Embryonic facial prominence (tissue), 1 donor: Measurements from ENCODE around the gene TTC9C.
A peak's percentile ranks its signal among the peaks of the same experiment; 100 is the strongest.
"Not testable (repeated sequence)": the region's sequence is repeated elsewhere in the genome, so short reads cannot be mapped to it uniquely, and the experiment has no call there.

Source experiments
- DNase-seq: peaks from one replicate; pipeline ENCODE4 v3.0.0-alpha.2; 2016; ENCODE audit errors: extremely low spot score

The TTC9C gene

DNA sequence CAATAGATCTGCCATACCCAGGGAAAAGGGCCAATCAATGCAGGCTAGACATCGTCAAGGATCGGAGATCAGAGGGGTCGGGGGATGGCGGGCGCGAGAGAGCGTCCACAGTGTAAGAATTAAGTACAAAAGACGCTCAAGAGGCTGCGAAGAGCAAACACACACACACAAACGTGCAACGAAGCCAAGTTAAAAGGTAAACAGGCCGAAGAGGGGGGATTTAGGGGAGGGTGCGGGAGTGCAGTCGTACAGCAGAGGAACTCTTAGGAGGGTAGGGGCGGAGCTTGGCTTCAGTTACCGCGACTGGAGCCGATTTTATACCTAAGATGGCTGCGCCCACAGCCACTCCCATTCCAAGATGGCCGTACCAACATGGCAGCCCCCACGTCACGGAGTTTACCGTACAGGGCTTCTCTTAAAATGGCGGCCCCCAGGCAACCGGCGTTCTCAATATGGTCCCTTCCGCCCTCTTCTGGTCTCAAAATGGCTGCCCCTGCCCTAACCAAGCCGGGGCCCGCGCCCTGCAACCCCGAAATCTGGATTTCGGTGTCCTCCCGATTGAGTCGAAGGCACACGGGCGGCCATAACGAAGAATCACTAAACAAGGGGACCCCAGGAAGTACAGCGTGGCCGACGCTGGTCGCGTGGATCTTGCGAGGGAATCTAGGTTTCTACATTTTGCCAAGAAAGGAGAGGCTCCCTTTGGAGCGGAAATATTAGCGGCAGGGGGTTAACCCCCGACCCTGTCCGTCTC is 18.9 kb upstream of the TTC9C start:
- peak; percentile 98 for DNase-seq

DNA sequence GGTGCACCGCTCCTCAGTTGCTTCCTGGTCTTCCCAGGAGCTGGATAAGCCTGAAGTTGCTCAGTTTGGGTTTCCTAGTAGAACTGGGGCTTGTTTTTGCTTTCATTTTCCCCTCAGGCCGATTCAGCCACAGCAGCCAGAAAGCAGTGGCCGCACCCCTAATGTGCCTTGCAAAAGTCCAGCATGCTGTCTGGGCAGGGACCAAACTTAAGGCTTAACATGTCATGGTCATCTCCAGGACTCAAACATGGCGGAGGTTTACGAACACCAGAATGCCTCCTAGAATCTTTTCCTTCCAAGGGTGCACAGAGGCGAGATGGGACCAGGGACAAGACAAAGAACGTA is 18.3 kb upstream of the TTC9C start:
- DNase-seq, result no peak

DNA sequence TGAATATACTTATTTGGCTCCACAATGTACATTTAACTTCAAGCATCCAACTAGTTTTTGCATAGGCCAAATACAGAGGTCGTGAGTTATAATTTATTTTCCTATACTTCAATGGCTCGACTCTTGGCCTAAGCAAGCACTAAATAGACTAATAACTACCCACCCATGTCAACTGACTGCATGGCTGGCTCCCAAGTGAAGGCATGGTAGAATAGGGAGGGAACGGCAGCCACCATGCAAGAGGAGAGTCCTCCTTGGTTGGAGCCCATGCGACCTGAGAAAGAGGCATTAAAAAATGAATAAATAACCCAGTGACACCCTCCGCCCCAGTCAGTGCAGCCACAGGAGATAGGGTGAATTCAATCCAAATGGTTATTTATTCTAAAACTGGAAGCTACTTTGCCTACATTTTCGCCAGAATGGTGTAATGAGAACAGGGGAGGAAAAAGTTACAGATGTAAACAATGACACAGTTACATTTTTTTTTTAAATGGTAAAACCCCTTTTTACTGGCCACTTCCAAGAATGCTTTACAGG is 15.9 kb upstream of the TTC9C start:
- DNase-seq, result no peak

DNA sequence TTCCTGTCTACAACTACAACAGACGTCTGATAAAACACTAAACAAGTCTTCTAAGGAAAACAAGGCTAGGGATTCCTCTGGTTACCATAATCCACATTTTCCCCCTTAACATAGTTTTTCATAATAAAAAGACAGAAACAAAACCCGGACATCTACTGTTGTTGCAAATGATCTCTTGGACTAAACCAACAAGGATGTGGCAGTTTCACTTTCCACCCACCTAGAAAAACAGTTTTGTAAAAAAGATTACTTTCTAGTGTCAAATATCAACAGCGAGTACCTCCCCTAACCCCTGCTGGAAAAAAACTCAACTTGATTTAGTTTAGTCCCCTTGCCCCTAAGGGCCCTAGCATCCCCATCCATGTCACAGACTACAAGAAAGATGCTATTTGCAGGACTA is 15.4 kb upstream of the TTC9C start:
- DNase-seq, result no peak

DNA sequence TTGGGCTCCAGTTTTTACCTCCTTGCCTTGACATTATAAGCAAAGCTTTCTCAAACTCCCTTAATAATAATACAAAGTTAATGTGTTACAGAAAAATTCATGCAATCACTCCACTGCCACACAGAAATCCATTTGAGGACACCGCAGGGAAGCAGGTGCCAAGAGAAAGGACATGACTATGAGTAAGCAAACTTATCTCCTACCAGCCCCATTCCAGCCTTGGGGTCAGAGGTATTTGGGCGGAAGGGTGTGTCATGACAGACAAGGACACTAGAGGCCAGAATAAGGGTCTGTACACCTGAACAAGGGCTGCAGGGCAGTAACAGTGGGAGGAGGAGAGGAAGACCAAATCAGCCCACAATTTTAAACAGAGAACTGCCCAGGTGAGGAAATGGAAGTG is 14.9 kb upstream of the TTC9C start:
- DNase-seq, result no peak

DNA sequence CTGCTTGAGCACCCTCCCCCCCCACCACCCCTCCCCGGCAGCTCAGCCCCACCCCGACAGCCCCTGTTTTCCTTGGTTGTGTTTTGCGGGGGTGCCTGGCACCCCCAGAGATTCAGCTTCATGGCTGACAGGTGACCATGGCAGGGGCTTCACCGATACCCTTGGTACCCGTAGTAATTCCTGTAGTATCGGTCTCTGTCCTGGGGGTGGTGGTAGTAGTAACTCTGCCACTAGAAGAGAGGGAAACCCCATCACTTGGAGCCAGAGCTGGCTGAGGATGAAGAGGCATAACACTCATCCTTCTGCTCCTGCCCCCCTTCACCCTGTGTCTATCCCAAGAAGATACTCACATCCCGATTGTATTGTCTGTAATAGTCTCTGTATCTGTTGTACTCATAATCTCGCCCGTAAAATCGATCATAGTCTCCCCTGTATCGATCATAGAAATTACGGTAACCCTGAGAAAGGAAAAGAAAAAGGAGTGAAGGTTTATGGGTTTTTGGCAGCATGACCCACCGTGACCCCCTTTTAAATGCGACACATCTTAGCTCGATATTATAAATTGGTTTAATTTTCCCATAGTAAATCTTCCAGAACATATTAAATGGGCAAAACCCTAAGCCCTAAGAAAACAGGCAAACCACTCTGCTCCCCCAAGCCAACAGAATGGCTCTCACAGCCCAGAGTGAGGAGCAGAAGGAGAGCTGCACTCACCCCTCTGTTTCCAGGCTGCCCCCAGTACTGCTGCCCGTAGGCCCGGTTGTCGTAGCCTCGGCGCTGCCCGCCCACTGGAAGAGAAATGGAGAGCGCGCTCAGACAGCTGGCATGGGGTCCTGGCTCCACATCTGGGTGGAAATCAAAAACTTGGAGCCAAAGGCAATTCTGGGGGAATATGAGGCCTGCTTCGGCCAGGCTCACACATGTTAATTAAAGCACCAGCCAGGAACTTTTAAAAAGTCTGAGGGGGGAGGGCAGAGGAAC is 12.8 kb upstream of the TTC9C start:
- no peak for DNase-seq

DNA sequence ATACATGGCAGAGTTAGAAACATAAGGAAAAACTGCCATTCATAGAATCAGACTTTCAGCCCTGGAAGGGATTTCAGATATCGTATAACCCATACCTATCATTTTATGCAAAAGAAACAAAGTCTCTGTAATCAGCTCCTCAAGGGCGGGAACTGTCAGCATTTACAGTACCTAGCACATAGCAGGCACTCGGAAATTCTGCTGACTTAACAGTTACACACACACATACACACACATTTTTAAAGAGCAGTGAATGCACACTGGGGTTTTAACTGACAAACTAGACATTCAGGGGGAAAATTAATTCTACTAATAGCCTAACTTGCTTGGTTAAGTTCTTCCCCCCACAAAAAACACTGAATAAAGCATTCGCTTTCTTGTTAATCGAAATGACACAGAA is 12.1 kb upstream of the TTC9C start:
- DNase-seq, result no peak

DNA sequence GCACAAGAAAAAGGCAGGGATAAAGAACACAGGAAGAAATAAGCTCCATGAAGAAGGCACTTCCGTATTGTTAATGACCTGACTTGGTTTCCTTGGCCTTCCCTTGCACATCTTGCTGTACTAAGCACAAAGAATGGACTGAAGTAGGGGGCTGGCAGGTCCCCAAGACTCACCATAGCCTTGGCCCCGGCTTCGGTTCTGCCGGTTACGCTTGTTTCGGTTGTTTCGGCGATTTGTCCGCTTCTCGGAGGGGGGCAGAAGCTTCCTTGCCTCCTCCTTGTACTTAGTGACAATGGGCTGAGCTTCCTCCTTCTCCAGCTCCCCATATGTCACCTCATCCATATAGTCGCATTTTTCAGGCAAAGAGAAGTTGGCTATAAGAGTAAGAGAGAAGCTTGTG is 11.5 kb upstream of the TTC9C start:
- DNase-seq, result no peak

DNA sequence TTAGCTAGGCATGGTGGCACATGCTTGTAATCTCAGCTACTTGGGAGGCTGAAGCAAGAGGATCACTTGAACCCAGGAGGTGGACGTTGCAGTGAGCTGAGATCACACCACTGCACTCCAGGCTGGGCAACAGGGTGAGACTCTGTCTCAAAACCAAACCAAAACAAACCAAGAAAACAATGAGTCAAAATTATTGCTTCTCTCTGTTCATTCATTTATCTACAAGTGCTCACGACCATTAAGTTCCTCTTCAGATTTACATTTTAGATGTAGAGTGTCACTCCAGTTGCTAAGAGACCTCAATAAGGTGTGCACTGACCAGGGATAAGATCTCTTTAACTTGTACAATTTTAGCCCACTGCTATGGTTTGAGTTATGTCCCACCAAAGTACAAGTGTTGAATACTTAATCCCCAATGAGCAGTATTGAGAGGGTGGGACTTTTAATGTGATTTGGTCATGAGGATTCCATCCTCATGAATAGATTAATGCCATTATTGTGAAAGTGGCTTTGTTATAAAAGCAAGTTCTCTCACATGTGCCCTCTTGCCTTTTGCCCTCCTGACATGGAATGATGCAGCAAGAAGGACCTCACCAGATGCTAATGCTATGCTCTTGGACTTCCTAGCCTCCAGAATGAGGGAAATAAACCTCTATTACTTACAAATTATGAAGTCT is 8.8 kb upstream of the TTC9C start:
- DNase-seq, result no peak

DNA sequence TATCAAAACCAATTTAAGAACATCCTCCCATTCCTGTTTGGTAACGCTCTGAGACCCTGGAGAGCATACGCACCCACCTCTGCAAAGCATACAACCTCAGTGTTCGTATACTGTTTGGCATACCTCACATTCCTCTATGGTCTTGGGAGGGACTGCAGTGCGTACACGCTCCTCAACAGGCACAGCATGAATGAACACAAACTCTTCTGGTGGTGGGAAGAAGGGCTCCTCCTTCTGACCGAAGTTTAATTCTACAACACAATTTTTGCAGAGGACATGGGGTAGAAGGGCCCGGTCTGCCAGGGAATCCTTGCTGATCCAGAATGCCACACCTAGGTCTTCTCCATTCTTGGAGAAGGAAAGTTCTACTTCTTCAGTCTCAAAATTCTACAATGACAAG is 6.3 kb upstream of the TTC9C start:
- no peak for DNase-seq

DNA sequence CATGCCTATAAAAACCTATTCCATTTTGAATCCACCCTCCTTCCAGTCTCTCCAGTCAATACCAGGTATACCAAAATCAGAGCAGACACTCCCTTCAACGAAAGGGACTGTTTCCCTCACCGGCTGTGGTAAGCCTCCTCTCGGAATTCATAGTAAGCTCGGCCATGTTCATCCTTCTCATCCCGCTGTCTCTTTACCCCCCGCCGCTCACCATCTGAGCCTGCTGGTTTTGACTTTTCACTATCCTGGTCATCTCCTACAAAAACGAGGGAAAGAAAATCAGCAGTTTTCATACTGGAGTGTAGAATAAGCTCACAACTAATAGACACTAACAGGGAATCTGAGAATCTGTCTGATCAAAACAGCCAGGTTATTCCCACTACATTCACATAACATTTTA is 4.1 kb upstream of the TTC9C start:
- DNase-seq, result no peak

DNA sequence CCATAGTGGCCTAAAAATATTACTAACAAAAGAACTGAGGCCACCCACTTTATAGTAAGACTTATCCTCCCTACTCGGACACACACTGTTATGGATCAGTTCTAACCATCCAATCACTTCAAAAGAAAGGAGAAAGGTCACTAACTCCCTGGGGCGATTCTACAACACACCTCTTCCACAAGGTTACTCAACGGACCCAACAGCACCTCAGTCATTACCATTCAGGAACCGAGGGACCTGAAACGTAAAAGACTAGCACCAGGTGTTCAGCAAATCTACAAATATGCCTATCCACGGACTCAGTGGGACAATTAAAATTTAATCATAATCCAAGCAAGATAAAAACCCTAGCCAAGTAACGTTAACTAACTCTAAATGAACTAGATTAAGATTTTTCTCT is 2.6 kb upstream of the TTC9C start:
- no peak for DNase-seq

DNA sequence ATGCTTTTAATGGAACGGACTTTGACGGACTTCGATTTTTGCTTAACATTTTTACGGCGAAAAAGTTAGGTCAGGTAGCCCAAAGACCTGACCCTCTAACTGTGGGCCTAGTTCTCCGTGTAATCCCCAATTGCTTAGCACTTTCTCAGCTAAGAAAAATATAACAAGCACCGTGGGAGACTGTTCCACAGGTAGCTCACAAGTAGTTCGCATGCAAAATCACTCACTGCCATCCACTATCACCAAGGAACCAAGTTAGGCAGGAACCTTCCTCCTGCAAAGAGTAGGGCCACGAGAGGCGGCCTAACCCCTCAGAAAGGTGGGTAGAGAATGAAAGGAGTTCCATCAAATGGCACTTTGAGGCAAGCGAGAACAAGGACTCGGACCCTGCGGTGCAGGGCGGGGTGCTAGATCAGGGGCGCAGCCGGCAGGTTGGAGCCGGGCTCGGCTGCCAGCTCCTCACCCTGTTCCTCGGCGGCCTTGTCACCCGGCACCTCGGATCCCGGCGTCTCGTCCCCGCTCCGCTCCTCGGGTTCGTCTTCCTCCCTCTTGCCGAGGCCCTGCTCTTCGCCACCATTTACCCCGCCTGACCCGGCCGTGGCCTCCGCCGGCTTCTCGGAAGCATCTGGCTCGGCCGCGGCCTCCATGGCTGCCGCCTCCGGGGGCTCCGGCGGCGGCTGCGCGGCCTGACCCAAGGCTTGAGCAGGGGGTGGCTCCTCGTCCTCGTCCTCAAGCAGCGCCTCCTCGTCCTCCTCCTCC is 2.0 kb upstream of the TTC9C start:
- DNase-seq, result no peak

DNA sequence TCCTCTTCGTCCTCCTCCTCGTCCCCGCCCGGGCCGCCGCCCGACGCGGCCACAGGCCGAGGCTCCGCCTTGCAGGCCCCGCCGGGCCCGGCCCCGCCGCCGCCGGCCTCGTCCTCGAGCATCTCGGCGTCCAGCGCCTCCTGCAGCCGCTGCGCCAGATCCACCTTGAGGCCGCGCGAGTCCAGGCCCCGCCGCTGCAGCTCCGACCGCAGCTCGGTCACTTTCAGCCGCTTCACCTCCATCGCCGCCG is 1.4 kb upstream of the TTC9C start:
- DNase-seq, result no peak

DNA sequence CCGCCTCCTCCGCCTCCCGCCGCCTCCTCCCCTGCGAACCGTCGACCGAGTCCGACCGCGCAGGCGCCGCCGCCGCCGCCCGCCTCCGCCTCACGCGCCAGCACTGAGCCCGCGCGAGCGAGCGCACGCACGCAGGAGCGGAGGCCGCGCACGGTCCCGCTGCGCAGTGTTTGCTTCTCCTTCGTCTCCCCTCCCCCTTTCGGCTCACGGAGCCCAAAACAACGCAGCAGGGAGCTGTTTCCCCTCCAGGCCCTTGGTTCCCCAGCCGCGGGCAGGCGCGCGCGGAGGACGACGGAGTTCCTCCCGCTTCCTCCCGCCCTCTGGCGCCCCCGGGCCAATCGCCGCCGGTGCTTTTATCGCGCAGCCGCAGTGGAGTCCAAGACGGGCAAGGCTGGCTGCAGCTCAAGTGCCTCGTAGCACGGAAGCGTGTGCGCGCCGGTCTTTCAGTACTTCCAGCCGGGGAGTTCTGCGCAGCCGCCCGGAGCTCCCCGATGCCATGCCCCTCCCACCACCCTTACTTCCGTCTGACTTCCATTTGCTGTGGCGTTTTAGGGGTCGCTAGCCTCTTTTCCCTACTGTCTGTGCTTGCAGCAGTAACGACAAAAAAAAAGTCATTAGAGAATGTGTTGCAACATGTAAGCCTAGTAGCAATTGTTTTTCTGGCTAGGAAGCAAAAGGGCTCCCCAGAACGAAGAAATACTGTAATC is 968 bp upstream of the TTC9C start, which contains the start of gene HNRNPUL2:
HNRNPUL2 (minus strand) TSS at position 293 of the 707 bp plus-strand sequence. CDS start 301 bp downstream, outside the sequence.
- DNase-seq, result peak; percentile 99

DNA sequence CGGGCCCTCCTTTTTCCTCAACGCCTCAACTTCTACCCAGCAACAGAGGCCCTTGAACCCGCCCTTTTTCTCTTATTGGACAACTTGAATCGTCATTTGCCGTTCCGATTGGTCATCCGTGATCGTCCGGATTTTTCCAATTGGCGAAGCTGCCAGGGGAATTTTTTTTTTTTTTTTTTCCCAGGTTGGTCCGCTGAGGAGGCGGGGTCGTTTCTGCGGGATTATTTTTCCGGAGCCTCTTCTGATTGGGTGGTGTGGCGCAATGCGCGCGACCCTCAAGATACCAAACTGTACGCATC is 465 bp upstream of the TTC9C start:
- DNase-seq, result peak; percentile 95

DNA sequence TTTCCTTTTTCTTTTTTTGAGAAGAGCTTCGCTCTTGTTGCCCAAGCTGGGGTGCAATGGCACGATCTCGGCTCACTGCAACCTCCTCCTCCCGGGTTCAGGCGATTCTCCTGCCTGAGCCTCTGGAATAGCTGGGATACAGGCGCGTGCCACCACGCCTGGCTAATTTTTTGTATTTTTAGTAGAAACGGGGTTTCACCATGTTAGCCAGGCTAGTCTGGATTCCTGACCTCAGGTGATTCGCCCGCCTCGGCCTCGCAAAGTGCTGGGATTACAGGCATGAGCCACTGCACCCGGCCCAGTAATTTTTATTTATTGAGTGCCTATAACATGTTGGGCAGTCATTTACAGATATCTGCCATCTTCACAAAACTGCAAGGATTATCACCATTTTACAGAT is 1.8 kb downstream of the TTC9C start:
- DNase-seq, result not testable (repeated sequence)

DNA sequence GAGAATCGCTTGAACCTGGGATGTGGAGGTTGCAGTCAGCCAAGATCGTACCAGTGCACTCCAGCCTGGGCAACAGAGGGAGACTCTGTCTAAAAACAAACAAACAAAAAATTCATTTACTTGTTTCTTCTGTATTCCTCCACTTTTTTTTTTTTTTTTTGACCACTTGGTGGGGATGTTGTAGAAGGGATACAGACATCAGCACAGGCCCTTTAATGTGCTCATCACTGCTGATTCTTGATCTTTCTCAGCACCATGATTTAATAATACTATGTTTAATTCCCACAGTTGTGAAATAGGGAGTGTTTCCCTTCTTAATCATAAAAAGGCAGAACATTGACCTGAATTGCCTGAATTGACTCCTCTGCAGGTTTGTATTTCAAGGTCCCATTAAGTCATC is 4.5 kb downstream of the TTC9C start:
- DNase-seq, result no peak

DNA sequence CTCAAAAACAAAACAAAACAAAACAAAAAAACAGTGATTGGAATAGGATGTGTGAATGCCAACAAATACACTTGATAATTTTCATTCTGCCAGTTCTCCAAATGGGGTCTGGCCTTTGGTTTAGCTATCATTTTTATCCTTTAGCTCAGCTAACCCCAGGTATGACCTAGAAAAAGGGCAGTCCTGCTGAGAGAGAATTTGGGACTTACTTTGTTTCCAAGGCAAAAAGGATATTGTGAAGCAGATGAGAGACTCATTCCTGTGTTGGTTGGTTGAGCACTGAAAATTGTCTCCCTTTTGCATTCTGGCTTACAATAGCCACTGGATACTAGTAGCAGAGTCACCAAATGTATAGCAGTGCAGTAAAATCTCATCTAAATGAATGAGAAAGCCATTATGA is 8.9 kb downstream of the TTC9C start:
- DNase-seq, result no peak

DNA sequence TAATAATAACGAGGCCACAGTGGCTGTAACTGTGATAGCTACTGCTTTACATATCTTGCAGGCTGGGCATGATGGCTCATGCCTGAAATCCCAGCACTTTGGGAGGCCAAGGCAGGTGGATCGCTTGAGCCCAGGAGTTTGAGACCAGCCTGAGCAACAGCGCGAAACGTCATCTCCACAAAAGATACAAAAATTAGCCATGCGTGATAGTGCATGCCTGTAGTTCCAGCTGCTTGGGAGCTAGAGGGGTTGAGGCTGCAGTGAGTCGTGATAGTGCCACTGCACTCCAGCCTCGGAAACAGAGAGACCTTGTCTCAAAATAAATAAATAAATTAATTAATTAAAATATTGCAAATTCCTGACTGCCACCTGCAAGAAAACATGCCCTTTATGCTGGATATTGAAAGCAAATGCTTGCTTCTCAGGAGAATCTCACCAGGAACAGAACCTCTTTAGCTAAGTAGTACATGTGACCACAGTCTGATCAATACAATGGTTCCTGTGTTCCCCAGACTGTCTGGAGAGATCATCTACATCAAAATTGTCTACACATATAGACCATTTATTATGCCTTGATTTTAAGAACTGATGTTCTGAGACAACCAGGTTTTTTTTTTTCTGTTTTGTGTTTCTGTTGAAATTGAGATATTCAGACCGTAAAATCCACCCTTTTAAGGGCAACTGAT is 19.3 kb downstream of the TTC9C start:
- no peak for DNase-seq

DNA sequence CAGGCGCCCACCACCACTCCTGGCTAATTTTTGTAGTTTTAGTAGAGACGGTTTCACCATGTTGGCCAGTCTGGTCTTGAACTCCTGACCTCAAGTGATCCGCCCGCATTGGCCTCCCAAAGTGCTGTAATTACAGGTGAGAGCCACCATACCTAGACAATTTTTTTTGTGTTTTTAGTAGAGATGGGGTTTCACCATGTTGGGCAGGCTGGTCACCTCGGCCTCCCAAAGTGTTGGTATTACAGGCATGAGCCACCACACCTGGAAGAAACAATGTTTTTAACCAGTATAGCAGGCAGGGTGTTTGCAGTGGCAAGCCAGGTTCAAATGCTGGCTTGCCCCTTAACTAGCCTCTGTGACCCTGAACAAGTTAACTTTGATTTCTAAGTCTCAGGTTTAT is 21.6 kb downstream of the TTC9C start:
- not testable (repeated sequence) for DNase-seq
